ENCODE data around the gene NFATC1.

Gene NFATC1

GRCh38 chr18:79372461-79372860 lies 23.3 kb upstream of the NFATC1 start:
- Histone ChIP-seq H3K27me3 (ENCODE audit: low read depth, low read length) (no peaks in the 10 kb centered on the region), H3K27ac (ENCODE audit: low read length) (no peak overlapping the region), H3K9me3 (ENCODE audit: insufficient read depth, low read length) (no peaks in the 10 kb centered on the region), H3K36me3 (replicated peaks; ENCODE audit: low read depth, low read length) (peaks cover 12% of the 10 kb centered on the region), H3K4me2 (ENCODE audit: low read length) (no peak overlapping the region), H4K20me1 (ENCODE audit: insufficient read depth, low read length) (no peaks in the 10 kb centered on the region), H3K4me3 (ENCODE audit: low read length) (no peak overlapping the region), H3K4me1 (ENCODE audit: low read length) (peaks cover 29% of the 10 kb centered on the region), H3K79me2 (ENCODE audit: low read length) (no peaks in the 10 kb centered on the region), H2AFZ (ENCODE audit: low read depth, low read length) (no peak overlapping the region), H3K9ac (ENCODE audit: low read length) (no peak overlapping the region)
- TF ChIP-seq EZH2phosphoT487 (IDR thresholded peaks at IDR 0.05; ENCODE audit: low read depth) (no peak), CTCF (IDR thresholded peaks at IDR 0.05; ENCODE audit: low read depth, low read length) (no peak)

GRCh38 chr18:79372991-79373390 lies 22.7 kb upstream of the NFATC1 start:
- H3K36me3 ChIP-seq (replicated peaks; ENCODE audit: low read depth, low read length): peaks cover 15% of the 10 kb centered on the region
- H4K20me1 ChIP-seq (ENCODE audit: insufficient read depth, low read length): no peaks in the 10 kb centered on the region
- TF ChIP-seq CTCF (IDR thresholded peaks at IDR 0.05; ENCODE audit: low read depth, low read length) (no peak), EZH2phosphoT487 (IDR thresholded peaks at IDR 0.05; ENCODE audit: low read depth) (no peak)

GRCh38 chr18:79373736-79374135 lies 22.0 kb upstream of the NFATC1 start:
- no peak overlapping the region for H3K27ac ChIP-seq (ENCODE audit: low read length)
- peaks cover 22% of the 10 kb centered on the region for H3K36me3 ChIP-seq (replicated peaks; ENCODE audit: low read depth, low read length)
- H3K4me1 ChIP-seq (ENCODE audit: low read length): peaks cover 42% of the 10 kb centered on the region
- no peak overlapping the region for H3K4me3 ChIP-seq (ENCODE audit: low read length)
- TF ChIP-seq EZH2phosphoT487 (IDR thresholded peaks at IDR 0.05; ENCODE audit: low read depth): no peak
- TF ChIP-seq CTCF (IDR thresholded peaks at IDR 0.05; ENCODE audit: low read depth, low read length): no peak
- H3K79me2 ChIP-seq (ENCODE audit: low read length): no peaks in the 10 kb centered on the region
- H3K9me3 ChIP-seq (ENCODE audit: insufficient read depth, low read length): no peaks in the 10 kb centered on the region
- H2AFZ ChIP-seq (ENCODE audit: low read depth, low read length): no peak overlapping the region
- H3K4me2 ChIP-seq (ENCODE audit: low read length): no peak overlapping the region
- H4K20me1 ChIP-seq (ENCODE audit: insufficient read depth, low read length): no peaks in the 10 kb centered on the region
- no peaks in the 10 kb centered on the region for H3K27me3 ChIP-seq (ENCODE audit: low read depth, low read length)
- H3K9ac ChIP-seq (ENCODE audit: low read length): no peak overlapping the region

More at GRCh38 chr18:79372991-79373390, 22.7 kb upstream of the NFATC1 start:
- Histone ChIP-seq H3K79me2 (ENCODE audit: low read length) (no peaks in the 10 kb centered on the region), H3K9me3 (ENCODE audit: insufficient read depth, low read length) (no peaks in the 10 kb centered on the region), H3K4me2 (ENCODE audit: low read length) (no peak overlapping the region), H3K4me3 (ENCODE audit: low read length) (no peak overlapping the region), H3K27me3 (ENCODE audit: low read depth, low read length) (no peaks in the 10 kb centered on the region), H3K9ac (ENCODE audit: low read length) (no peak overlapping the region), H3K27ac (ENCODE audit: low read length) (no peak overlapping the region), H2AFZ (ENCODE audit: low read depth, low read length) (no peak overlapping the region), H3K4me1 (ENCODE audit: low read length) (peaks cover 34% of the 10 kb centered on the region)

DNA sequence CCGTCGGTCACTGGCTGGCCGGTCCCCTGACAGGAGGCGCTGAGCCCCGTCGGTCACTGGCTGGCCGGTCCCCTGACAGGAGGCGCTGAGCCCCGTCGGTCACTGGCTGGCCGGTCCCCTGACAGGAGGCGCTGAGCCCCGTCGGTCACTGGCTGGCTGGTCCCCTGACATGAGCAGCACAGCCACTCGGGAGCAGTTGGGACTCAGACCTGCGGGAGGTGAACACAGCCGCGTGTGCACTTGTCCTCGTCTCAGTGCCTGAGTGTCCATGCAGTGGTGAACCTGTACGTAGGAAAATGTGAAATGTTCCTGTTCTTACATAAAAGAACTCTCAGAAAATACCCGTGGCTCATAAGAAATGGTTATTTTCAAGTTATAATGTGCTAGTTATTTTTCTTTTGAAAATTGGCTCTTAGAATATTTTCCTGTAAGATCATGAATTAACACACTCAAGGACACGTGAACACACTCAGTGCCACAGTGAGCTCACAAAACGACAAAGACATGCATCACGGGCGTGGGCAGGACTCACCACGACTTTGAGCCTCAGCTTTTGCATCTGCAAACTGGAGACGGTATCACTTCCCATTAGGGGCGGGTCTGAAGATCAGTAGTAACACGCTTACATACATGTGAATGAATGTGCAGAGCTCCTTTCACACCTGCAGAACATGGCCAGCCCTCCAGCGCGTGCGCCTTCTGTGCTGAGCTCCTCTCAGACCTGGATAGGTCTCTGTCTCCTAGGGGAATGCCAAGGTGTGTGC lies 21.1 kb upstream of the NFATC1 start:
- H2AFZ ChIP-seq (ENCODE audit: low read depth, low read length): peak overlapping the region; percentile 17; the same call in 1 of the 2 replicates
- H3K4me1 ChIP-seq (ENCODE audit: low read length): peaks cover 49% of the 10 kb centered on the region

More for the DNA sequence above, 21.1 kb upstream of the NFATC1 start:
- H3K9me3 ChIP-seq (ENCODE audit: insufficient read depth, low read length): no peaks in the 10 kb centered on the region
- H3K27me3 ChIP-seq (ENCODE audit: low read depth, low read length): no peaks in the 10 kb centered on the region
- peak overlapping the region; percentile 44 for H3K27ac ChIP-seq (ENCODE audit: low read length)
- peak overlapping the region; percentile 64 for H3K4me2 ChIP-seq (ENCODE audit: low read length)
- peak overlapping the region; percentile 47 for H3K4me3 ChIP-seq (ENCODE audit: low read length)
- H3K79me2 ChIP-seq (ENCODE audit: low read length): no peaks in the 10 kb centered on the region
- no peak for TF ChIP-seq EZH2phosphoT487 (IDR thresholded peaks at IDR 0.05; ENCODE audit: low read depth)
- TF ChIP-seq CTCF (IDR thresholded peaks at IDR 0.05; ENCODE audit: low read depth, low read length): no peak
- peak overlapping the region; percentile 22; the same call in 1 of the 2 replicates for H3K9ac ChIP-seq (ENCODE audit: low read length)
- no peaks in the 10 kb centered on the region for H4K20me1 ChIP-seq (ENCODE audit: insufficient read depth, low read length)
- peaks cover 23% of the 10 kb centered on the region for H3K36me3 ChIP-seq (replicated peaks; ENCODE audit: low read depth, low read length)

Measured in OCI-LY3 (cell line).